Fibroblast of skin of left quadriceps (primary cell): ENCODE results near the gene ACTL8.

Experiments used
- DNase-seq, 2 experiments: peaks; one replicate each; pipeline ENCODE4 v3.0.0-alpha.2; 2013; ENCODE audit warnings: low read depth in 2 of 2

The ACTL8 gene

GRCh38 chr1:17772615-17773212 lies 17.6 kb downstream of the ACTL8 start:
- DNase-seq: no peak

- DNase-seq: no peak
Measured at GRCh38 chr1:17773591-17774326, 18.6 kb downstream of the ACTL8 start.

- DNase-seq: no peak
Measured at GRCh38 chr1:17774452-17774851, 19.3 kb downstream of the ACTL8 start.

GRCh38 chr1:17775796-17776195 lies 20.7 kb downstream of the ACTL8 start:
- DNase-seq: no peak

GRCh38 chr1:17776426-17776825 lies 21.3 kb downstream of the ACTL8 start:
- DNase-seq: no peak

GRCh38 chr1:17777330-17777729 lies 22.2 kb downstream of the ACTL8 start:
- no peak for DNase-seq

- no peak for DNase-seq
Measured at GRCh38 chr1:17777818-17778217, 22.7 kb downstream of the ACTL8 start.

DNA sequence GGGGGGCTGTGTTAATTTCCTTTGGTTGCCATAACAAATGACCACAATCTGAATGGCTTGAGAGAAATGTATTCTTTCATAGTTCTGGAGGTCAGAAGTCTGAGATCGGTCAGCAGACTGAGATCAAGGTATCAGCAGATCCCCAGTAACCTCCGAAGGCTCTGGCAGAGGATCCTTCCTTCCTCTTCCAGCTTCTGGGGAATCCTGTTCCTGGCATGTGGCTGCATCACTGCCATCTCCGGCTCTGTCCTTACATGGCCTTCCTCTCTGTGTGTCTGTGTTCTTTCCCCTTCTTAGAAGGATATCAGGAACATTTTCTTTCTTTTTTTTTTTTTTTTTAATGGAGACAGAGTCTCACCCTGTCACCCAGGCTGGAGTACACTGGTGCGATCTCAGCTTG lies 25.8 kb downstream of the ACTL8 start:
- DNase-seq: no peak

DNA sequence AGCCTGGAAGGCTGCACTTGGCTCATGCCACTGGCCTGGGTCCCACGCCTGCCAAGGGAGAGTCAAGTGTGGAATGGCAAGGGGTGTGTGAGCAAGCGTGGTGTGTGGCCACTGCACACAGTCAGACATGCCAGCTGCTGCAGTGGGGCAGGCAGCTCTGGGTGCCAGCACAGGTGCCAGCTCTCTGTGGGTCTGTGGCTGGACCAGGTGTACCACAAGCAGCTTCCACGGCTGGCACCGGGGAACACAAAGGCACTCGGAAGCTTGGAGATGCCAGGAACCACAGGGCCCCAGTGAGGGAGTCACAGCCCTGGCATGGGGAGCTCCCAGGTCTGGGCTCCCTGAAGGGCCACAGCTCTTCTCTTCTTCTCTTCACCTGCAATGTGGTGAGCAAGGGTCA lies 34.8 kb downstream of the ACTL8 start:
- DNase-seq: no peak

DNA sequence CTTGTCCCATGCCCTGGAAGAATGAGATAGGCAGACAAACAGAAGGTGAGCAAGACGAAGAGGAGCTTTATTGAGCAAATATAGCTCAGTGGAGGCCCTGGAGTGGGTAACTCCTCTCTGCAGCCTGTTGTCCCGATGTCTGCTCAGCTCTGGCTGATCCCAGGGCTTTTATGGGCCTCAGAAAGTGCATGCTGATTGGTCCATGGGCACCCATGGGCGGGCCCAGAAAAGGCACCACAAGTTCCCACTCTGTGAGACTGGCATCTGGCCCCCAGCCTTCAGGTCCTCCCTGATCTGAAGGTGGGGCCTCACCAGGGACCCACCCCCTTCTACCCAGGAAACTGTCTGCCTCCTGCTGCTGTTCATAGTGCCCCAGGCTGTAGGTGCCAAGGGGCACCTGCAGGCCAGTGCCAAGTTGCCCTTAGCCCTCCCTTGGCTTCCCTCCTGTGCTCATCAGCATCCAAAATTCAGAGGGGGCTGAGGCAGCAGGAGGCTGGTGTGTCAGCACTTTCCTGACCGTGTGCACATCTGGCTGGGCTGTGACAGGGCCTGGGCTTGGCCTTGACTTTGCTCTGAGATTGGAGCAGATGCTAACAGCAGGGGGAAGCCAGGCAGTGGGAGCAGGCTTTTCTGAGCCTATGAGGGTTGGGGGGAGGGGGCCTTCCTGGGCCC lies 35.4 kb downstream of the ACTL8 start:
- no peak for DNase-seq

- no peak for DNase-seq
Measured at GRCh38 chr1:17791055-17791390, 35.9 kb downstream of the ACTL8 start.

DNA sequence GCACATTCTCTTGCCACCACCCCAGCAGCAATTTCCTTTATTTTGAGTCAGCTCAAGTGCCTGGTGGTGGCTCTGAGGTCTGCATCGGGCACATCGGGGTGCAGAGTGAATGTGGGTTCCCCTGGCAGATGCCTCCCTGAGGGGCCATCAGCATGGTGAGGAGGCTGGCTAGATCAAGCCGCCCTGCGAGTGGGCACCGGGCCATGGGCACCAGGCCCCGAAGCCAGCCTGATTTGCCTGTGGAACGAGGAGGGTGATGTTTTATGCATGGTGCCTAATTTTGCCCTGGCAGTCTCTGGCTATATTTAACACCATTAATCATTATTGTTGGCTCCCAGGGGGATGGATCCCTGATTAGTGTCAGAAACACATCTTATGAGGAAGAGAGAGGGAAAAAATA lies 36.3 kb downstream of the ACTL8 start:
- no peak for DNase-seq

GRCh38 chr1:17792421-17792820 lies 37.3 kb downstream of the ACTL8 start:
- DNase-seq: no peak

DNA sequence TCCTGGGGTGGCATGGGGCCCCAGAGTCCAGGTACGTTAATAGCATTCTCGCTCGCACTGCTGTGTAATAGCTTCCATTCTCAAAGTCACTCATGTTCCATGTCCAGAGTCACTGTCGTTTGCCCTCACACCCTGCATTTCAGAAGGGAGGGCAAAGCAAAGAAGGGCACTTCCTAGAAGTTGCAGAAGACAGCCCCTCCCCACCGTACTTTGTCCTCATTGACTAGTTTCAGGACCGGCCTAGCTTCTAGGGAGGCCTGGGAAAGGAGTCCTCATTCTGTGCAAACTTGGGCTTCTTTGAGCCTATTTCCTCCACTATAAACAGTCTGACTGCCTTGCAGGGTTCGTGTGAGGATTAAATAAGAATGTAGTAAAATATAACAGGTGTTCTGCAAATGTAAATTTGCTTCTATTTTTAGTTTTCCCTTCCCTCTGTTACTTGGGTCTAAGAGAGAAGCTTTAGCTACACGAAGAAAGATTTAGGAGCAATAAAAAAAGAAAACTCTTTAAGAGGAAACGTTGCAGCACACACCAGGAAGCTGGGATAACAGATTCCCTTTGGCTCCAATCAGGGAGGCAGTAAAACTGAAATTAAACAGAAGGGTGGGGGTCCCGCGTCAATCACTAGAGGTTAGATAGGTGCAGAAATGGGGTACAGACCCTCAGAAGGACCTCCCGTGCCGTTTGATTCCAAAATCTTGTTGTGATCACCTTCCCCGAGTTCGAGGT lies 40.1 kb downstream of the ACTL8 start:
- DNase-seq: no peak

DNA sequence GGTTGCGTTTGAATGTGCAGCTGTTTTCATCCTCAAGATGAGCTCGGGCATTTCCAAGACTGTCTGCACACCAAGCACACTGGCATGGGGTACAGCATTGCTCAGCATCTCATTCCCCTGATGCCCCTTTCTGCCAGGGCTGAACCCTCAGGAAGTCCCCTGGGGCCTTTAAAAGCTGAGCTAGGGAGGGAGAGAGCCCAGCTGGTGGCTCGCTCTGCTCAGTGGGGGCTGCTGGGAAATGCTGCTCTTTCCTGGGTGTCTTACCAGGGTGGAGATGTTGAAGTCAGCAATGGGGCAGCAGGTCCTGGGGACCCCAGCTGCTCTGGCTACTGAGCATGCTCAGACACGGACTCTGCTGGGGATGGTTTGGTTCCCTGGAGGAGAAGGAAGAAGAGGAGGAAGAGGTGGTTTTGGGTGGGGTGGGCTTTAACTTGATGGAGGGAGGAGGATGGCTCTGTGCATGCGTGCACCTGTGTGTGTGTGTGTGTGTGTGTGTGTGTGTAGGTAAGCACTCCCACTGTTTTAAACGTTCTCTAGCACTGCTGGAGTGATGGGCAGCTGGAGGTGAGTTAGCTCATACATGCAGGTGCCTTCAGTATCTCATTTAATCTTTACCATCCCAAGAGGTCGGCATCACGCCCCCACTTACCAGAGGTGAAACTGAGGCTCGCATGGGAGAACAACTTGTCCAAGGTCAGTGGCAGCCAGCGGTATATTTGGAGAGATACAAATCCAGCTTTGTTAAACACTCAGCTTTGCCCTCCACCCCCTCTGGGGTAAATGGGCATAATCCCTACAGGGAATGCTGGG lies 40.9 kb downstream of the ACTL8 start:
- no peak for DNase-seq

GRCh38 chr1:17797478-17797877 lies 42.3 kb downstream of the ACTL8 start:
- DNase-seq: no peak

DNA sequence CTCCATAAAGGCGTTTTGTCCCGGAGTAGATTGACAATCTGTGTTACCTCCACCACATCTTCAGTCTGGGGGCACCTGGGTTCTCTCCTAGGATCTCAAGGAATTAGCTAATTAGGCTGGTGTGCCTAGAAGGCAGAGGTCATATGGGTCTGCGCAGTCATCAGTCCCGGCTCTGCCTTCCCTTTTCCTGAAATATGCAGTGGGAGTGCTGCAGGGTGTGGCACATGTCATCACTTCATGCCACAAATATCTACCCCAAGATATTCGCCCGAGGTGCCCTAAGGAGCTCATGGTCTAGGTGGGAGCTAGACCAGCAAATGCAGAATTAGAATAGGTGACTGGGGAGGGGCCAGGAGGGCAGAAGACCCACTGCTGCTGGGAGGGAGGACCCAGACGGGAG lies 42.9 kb downstream of the ACTL8 start:
- no peak for DNase-seq

GRCh38 chr1:17798799-17799382 lies 43.8 kb downstream of the ACTL8 start:
- DNase-seq: no peak

DNA sequence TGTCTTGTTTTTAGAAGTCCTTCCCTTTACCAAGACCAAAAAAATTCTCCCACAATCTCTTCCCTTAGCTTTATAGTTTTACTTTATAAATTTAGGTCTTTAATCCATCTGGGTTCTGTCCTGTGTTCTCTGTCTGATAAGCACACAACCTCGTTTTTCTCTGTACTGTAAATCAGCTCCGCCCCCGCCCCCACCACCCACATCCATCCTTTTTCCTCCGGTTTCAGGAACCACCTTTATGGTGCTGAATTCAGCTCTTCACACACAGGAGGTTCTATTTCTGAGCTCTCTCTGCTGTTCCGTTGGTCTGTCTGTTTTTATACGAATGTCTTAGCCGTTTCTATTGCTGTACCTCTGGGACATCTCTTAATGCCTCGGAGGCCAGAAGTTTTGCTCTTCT lies 44.5 kb downstream of the ACTL8 start:
- no peak for DNase-seq

DNA sequence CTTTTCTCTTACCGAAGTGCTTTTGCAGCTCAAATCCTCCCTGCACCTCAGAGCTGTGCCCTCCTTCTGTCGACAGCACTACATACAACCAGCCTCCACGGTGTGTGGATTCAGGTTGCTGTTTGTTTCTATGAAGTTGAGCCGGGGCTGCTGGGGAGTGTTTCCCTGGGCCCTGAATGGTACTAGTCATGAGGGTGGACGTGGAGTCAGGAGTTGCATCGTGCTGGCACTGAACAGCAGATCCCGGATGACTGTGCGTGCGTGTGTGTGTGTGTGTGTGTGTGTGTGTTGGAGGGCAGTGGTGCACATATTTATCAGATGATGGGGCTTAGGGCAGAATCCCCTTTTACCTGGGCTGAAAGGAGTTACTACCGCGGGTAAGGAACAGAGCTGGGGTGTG lies 47.0 kb downstream of the ACTL8 start:
- peak; percentile 11 to 22 for DNase-seq

DNA sequence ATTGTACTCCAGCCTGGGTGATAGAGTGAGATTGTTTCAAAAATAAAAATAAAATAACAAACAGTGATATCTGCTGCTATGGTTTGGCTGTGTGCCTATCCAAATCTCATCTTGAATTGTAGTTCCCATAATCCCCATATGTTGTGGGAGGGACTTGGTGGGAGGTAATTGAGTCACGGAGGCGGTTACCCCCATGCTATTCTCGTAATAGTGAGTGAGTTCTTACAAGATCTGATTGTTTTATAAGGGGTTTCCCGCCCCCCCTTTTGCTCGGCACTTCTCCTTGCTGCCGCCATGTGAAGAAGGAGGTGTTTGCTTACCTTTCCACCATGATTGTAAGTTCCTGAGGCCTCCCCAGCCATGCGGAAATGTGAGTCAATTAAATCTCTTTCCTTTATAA lies 47.8 kb downstream of the ACTL8 start:
- DNase-seq: no peak
